ENCODE measurements around the gene STAC2. TPM values are rescaled to one million over a fixed set of nuclear protein-coding genes. Genes with fewer than 3 reads are reported as not detected.
"Not testable (repeated sequence)": the region's sequence is repeated elsewhere in the genome, so short reads cannot be mapped to it uniquely, and the experiment has no call there.

Gene STAC2
- total and polyA plus RNA-seq, 5 donors = 2.5 to 6.9 (median 3.6) TPM

DNA sequence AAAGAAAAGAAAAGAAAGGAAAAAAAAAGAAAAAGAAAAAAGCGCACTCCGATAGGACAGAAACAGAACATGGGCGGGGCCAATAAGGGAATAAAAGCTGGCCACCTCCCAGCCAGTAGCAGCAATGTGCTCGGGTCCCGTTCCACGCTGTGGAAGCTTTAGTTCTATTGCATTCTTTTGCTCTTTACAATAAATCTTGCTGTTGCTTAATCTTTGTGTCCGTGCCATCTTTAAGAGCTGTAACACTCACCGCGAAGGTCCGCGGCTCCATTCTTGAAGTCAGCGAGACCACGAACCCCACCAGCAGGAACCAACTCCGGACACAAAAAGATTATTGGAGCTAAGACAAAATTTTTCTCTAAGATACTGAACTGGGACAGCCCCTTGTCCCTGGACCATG, 56.6 kb downstream of the STAC2 start:
- Histone ChIP-seq H3K27me3 (ENCODE audit: control insufficient read depth, insufficient read depth) (no peaks in the 10 kb centered on the region), H3K9me3 (ENCODE audit: control insufficient read depth, low read length) (no peaks in the 10 kb centered on the region), H3K4me3 (ENCODE audit: low read length) (no peak overlapping the region), H3K27ac (ENCODE audit: low read length) (no peak overlapping the region), H3K4me1 (ENCODE audit: control insufficient read depth, insufficient read depth, low read length) (no peaks in the 10 kb centered on the region)
- peak in 1 of 3 donors; percentile 38 for DNase-seq
- 88% methylated on average over 14 of the region's 14 CpGs for WGBS
- intact Hi-C loops (cut with DNase I) = loop anchor here in 1 of 4 donors (10.0 kb wide), 1 partner anchor 66 kb away; no protein-coding TSS in a partner anchor
- ATAC-seq = no peak

DNA sequence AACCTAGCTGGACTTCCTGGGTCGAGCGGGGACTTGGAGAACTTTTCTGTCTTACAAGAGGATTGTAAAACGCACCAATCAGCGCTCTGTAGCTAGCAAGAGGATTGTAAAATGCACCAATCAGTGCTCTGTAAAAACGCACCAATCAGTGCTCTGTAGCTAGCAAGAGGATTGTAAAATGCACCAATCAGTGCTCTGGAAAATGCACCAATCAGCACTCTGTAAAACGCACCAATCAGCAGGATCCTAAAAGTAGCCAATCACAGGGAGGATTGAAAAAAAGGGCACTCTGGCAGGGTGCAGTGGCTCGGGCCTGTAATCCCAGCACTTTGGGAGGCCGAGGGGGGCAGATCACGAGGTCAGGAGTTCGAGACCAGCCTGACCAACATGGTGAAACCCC, 57.2 kb downstream of the STAC2 start:
- not testable (repeated sequence) for H3K4me3 ChIP-seq (ENCODE audit: low read length); ATAC-seq; H3K4me1 ChIP-seq (ENCODE audit: control insufficient read depth, insufficient read depth, low read length); H3K27ac ChIP-seq (ENCODE audit: low read length); DNase-seq; H3K27me3 ChIP-seq (ENCODE audit: control insufficient read depth, insufficient read depth); H3K9me3 ChIP-seq (ENCODE audit: control insufficient read depth, low read length)
- 96% methylated on average over 10 of the region's 10 CpGs for WGBS
- intact Hi-C loops (cut with DNase I) = loop anchor here in 1 of 4 donors (10.0 kb wide), 1 partner anchor 66 kb away; no protein-coding TSS in a partner anchor

DNA sequence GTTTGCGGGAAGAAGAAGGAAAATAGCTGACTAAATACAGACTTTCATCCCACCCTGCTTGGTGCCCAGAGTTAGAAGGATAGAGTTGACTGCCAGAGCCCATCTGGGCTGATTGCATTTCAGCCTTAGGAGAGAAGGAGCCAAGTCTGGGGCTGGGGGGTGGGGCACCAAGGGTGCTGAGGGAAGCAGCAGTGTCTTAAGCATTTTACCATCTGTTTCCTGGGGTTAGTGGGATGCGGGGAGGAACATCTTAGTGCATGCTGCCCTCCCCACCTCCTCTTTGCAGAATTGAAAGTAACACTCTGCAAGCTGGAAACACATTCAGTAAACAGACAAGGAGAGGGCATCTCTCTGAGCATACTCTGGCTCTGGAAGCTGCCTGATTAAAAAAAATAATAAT, 58.3 kb downstream of the STAC2 start:
- ATAC-seq = no peak

DNA sequence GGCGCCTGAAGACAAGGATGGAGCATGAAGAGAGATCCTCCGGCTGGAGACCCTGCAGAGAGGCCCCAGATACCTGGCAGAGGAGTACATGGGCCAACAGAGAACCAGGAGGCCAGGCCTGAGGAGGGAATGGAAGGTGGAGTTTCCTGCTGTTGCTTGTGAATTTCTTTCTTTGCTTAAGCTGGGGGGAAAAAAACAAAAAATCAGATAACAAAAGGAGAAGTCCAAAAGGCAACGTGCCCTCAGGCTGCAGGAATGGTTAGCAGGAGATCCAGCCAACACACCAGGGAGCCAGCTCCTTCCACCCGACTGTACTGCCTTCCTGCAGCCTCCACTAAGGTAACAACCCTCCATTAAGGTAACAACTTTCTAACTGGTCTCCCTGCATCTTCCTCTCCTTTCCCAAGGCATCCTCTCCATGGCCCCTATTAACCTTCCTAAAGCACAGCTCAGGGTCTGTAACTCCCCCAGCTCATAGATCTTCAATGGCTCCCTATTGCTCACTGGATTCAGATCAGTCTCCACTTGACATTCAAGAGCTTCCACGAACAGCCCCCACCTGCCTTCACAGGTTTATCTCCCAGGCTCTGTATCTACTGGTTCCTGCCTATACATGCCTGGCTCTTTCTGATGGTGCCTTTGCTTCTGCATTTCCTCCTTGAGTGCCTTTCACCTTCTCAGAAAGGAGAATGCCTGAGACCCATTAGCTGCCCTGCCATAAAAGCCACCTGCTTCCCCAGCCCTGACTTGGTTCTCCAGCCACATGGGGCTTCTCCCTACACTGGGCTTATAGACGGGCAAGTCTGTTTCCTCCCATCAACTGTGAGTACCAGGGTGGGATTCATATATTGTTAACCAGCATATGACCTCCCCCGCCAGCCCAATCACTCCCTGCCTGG, 59.1 kb downstream of the STAC2 start:
- WGBS = 57% methylated on average over 7 of the region's 7 CpGs
- Histone ChIP-seq H3K27ac (ENCODE audit: low read length) (no peak overlapping the region), H3K4me1 (ENCODE audit: control insufficient read depth, insufficient read depth, low read length) (no peaks in the 10 kb centered on the region), H3K27me3 (ENCODE audit: control insufficient read depth, insufficient read depth) (no peaks in the 10 kb centered on the region), H3K4me3 (ENCODE audit: low read length) (no peak overlapping the region), H3K9me3 (ENCODE audit: control insufficient read depth, low read length) (no peaks in the 10 kb centered on the region)
- no peak for DNase-seq
- ATAC-seq = no peak
- intact Hi-C loops (cut with DNase I) = loop anchor here in 1 of 4 donors (10.0 kb wide), 1 partner anchor 68 kb away; no protein-coding TSS in a partner anchor

More for the DNA sequence above, 58.3 kb downstream of the STAC2 start:
- 29% methylated on average over 2 of the region's 2 CpGs for WGBS
- H3K4me3 ChIP-seq (ENCODE audit: low read length) = no peak overlapping the region
- H3K4me1 ChIP-seq (ENCODE audit: control insufficient read depth, insufficient read depth, low read length) = no peaks in the 10 kb centered on the region
- H3K27ac ChIP-seq (ENCODE audit: low read length) = no peak overlapping the region
- no peaks in the 10 kb centered on the region for H3K9me3 ChIP-seq (ENCODE audit: control insufficient read depth, low read length)
- intact Hi-C loops (cut with DNase I) = loop anchor here in 1 of 4 donors (10.0 kb wide), 1 partner anchor 67 kb away; no protein-coding TSS in a partner anchor
- peak in 1 of 3 donors; percentile 29 for DNase-seq
- no peaks in the 10 kb centered on the region for H3K27me3 ChIP-seq (ENCODE audit: control insufficient read depth, insufficient read depth)

DNA sequence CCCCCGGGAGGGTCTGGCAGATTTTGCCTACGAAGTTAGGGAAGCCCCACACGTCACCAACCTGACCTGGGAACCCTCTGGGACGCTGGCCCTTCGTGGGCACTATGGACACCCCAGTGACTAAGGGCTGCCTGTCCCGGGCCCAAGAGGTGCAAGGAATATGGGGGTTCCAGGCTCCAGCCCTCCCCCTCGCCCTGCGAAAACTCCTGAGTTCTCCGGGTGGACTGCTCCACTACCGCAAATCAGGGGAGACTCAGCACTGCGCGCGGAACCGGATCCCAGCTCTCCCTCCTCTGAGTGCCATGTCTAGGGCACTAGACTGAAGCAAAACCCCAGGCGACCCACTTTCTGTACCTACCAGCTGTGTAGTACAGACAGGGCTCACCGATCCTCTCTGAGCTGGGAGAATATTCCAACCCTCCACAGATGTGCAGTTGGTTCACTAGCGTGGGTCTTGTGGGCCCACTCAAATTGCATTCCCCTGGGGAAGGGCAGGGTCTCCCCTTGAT, 59.9 kb downstream of the STAC2 start, which contains the start of gene ARL5C:
Gene ARL5C (minus strand): TSS at position 321 of the 509 bp plus-strand sequence. CDS start 401 bp downstream, outside the sequence.
- Histone ChIP-seq H3K9me3 (ENCODE audit: control insufficient read depth, low read length) (no peaks in the 10 kb centered on the region), H3K4me1 (ENCODE audit: control insufficient read depth, insufficient read depth, low read length) (no peaks in the 10 kb centered on the region), H3K27me3 (ENCODE audit: control insufficient read depth, insufficient read depth) (no peaks in the 10 kb centered on the region), H3K4me3 (ENCODE audit: low read length) (peak within 1 kb of the TSS; percentile 44), H3K27ac (ENCODE audit: low read length) (no peak within 1 kb of the TSS)
- DNase-seq (peak in 1 of 3 donors; percentile 55), ATAC-seq (peak in 1 of 2 donors; percentile 4)
- 61% methylated on average over 17 of the region's 17 CpGs for WGBS
- intact Hi-C loops (cut with DNase I) = loop anchor here in 1 of 4 donors (10.0 kb wide), 1 partner anchor 69 kb away; no protein-coding TSS in a partner anchor

DNA sequence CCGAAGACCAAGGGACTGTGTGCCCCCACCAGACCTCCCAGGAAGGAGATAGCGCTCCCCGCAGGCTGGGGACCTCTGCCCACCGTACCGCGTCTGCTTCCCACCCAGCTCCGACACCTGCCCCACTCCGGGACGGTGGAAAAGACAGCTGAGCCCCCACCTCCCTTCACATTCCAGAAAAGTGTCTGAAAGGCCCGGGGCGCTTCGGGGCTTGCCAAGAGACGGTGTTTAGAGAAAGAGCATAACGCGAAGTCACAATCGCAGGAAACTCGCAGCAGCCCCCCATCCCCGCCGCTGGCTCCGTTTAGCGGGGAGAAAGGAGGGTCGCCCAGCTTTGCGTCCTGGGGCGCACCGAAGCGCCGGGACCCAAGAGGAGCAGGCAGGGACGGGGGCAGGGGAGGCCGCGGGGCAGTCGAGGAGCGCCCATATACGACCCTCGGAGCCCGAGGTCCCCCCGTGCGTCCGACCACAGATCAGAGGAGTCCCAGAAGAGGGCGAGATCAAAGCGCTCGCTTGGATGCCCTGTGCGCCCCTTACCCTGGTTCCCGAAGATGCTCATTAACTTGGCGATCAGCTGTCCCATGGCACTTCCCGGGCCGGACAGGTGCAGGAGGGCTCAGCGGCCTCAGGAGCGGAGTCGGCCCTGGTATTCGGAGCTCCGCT, 60.4 kb downstream of the STAC2 start:
- ATAC-seq (peak; percentile 25 to 27), DNase-seq (peak in 1 of 3 donors; percentile 60)
- Histone ChIP-seq H3K9me3 (ENCODE audit: control insufficient read depth, low read length) (no peaks in the 10 kb centered on the region), H3K27me3 (ENCODE audit: control insufficient read depth, insufficient read depth) (no peaks in the 10 kb centered on the region), H3K4me3 (ENCODE audit: low read length) (peak overlapping the region; percentile 44), H3K27ac (ENCODE audit: low read length) (no peak overlapping the region), H3K4me1 (ENCODE audit: control insufficient read depth, insufficient read depth, low read length) (no peaks in the 10 kb centered on the region)
- intact Hi-C loops (cut with DNase I) = loop anchor here in 1 of 4 donors (10.0 kb wide), 1 partner anchor 69 kb away; no protein-coding TSS in a partner anchor
- WGBS = 13% methylated on average over 51 of the region's 51 CpGs

DNA sequence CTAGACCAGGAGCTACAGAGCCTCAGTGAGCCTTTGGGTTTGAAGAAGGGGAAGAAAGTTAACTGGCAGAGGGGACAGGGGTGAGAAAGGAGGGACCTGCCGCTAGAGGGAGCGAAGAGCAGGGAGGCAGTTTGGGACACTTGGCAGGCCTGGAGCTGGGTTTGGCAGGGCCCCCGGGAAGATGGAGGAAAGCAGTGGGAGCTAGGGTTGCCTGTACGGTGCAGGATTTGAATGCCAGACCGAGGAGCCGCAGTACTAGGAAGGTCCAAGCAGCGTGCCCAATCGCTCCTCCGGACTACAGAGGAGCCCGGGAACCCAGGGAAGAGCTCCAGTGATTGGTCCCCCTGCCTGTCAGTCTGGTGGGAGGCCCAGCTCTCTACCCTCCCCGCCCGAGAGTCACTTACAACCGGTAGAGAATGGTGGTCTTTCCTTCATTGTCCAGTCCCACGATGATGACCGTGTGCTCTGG, 61.0 kb downstream of the STAC2 start:
- peak; percentile 95 for ATAC-seq
- H3K4me3 ChIP-seq (ENCODE audit: low read length) = peak overlapping the region; percentile 44
- no peaks in the 10 kb centered on the region for H3K27me3 ChIP-seq (ENCODE audit: control insufficient read depth, insufficient read depth)
- H3K9me3 ChIP-seq (ENCODE audit: control insufficient read depth, low read length) = no peaks in the 10 kb centered on the region
- WGBS = under 1% methylated on average over 15 of the region's 15 CpGs
- no peak overlapping the region for H3K27ac ChIP-seq (ENCODE audit: low read length)
- peak; percentile 94 to 97 (median 96) for DNase-seq
- H3K4me1 ChIP-seq (ENCODE audit: control insufficient read depth, insufficient read depth, low read length) = no peaks in the 10 kb centered on the region
- intact Hi-C loops (cut with DNase I) = loop anchor here in 1 of 4 donors (10.0 kb wide), 1 partner anchor 70 kb away; no protein-coding TSS in a partner anchor

DNA sequence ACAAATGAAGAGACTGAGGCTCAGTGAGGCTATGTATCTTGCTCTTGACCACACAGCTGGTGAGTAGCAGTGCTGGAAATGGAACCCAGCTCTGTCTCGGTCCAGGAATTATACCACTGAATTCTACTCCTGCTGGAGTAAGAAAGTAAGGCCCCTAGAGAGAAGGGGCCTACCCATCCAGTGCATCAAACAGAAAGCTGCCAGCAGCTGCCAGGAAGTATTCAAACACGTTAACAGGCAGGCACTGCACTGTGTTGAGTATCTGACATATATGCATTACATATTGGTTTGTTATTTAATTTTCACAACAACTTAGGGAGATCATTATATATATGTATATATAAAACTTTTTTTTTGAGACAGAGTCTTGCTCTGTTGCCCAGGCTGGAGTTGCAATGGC, 63.8 kb downstream of the STAC2 start:
- WGBS = 71% methylated on average over 2 of the region's 2 CpGs
- Histone ChIP-seq H3K27ac (ENCODE audit: low read length) (no peak overlapping the region), H3K4me1 (ENCODE audit: control insufficient read depth, insufficient read depth, low read length) (no peaks in the 10 kb centered on the region), H3K4me3 (ENCODE audit: low read length) (no peak overlapping the region), H3K9me3 (ENCODE audit: control insufficient read depth, low read length) (no peaks in the 10 kb centered on the region), H3K27me3 (ENCODE audit: control insufficient read depth, insufficient read depth) (no peaks in the 10 kb centered on the region)
- DNase-seq = no peak
- intact Hi-C loops (cut with DNase I) = loop anchor here in 1 of 4 donors (10.0 kb wide), 1 partner anchor 73 kb away; no protein-coding TSS in a partner anchor
- ATAC-seq = no peak

Measured in right cardiac atrium (tissue), 5 donors.